Calu3 (cell line): ENCODE results near the gene CRYBA2. TPM values are rescaled to one million over a fixed set of nuclear protein-coding genes. Genes with fewer than 3 reads are reported as not detected.

Experiments used
- BruUV-seq: library from RNA; stranded (reverse); fragments of 400-500 nt; replicated peaks from 2 replicates; lab custom pipeline; 2021; lab: Mats Ljungman, UMichigan
- CTCF ChIA-PET: fragments of 300-600 bp; sonication (Branson Sonifier 250); formaldehyde crosslinking; loops from one replicate; lab custom pipeline; 2022; ENCODE audit warnings: antibody characterized with exemption; lab: Charles Lee
- DNase-seq: peaks from one replicate; pipeline ENCODE4 v3.0.0; 2022
- H3K27ac Mint-ChIP-seq: one replicate; pipeline ENCODE4 v1.8.0; 2022; ENCODE audit warnings: mixed read lengths; ENCODE audit not compliant: unreplicated experiment
- H3K27me3 Mint-ChIP-seq: one replicate; pipeline ENCODE4 v1.8.0; 2022; ENCODE audit warnings: mixed read lengths; ENCODE audit not compliant: unreplicated experiment
- H3K36me3 Mint-ChIP-seq: one replicate; pipeline ENCODE4 v1.8.0; 2022; ENCODE audit warnings: mild to moderate bottlenecking, moderate library complexity, mixed read lengths; ENCODE audit not compliant: insufficient read depth, unreplicated experiment
- H3K4me1 Mint-ChIP-seq: one replicate; pipeline ENCODE4 v1.8.0; 2022; ENCODE audit warnings: mild to moderate bottlenecking, low read depth, mixed read lengths; ENCODE audit not compliant: unreplicated experiment
- H3K4me3 Mint-ChIP-seq: one replicate; pipeline ENCODE4 v1.8.0; 2022; ENCODE audit warnings: mild to moderate bottlenecking, low read depth, moderate library complexity, mixed read lengths; ENCODE audit not compliant: unreplicated experiment
- H3K9me3 Mint-ChIP-seq: one replicate; pipeline ENCODE4 v1.8.0; 2022; ENCODE audit warnings: low read depth, mixed read lengths; ENCODE audit not compliant: unreplicated experiment
- CTCF ChIP-seq: fragments of 200-600 bp; IDR thresholded peaks from one replicate; pipeline ENCODE4 v1.8.0; 2022; ENCODE audit warnings: antibody characterized with exemption; ENCODE audit not compliant: unreplicated experiment
- intact Hi-C: fragments of 100-400 bp; cut with micrococcal nuclease; formaldehyde crosslinking; loops from one replicate; pipeline ENCODE4 v1.10.0; 2022; ENCODE audit not compliant: unreplicated experiment
- total RNA-seq: library from RNA; stranded (reverse); gene quantifications from 2 replicates; pipeline ENCODE4 v1.2.3, GENCODE V29; 2022

Gene CRYBA2
- total RNA-seq, 1 experiment from 2014 or later = not detected

- H3K4me1 Mint-ChIP-seq = peaks cover 28% of the 10 kb centered on the region
- H3K27ac Mint-ChIP-seq = no peak overlapping the region
- H3K36me3 Mint-ChIP-seq = peaks cover 29% of the 10 kb centered on the region
- no peak for TF ChIP-seq CTCF
- CTCF ChIA-PET = no interaction called here
- no TSS peak for BruUV-seq
- H3K4me3 Mint-ChIP-seq = peak overlapping the region; percentile 42
- H3K9me3 Mint-ChIP-seq = no peaks in the 10 kb centered on the region
- intact Hi-C loops = no loop called here
- DNase-seq = no peak
- H3K27me3 Mint-ChIP-seq = peaks cover 64% of the 10 kb centered on the region
Measured at GRCh38 chr2:218961229-218961628, 32.0 kb downstream of the CRYBA2 start.

GRCh38 chr2:218960309-218961165 is 32.7 kb downstream of the CRYBA2 start:
- DNase-seq = no peak
- Mint-ChIP-seq H3K27me3 (peaks cover 71% of the 10 kb centered on the region), H3K36me3 (peaks cover 29% of the 10 kb centered on the region), H3K4me3 (peak overlapping the region; percentile 42), H3K9me3 (no peaks in the 10 kb centered on the region), H3K4me1 (peaks cover 28% of the 10 kb centered on the region), H3K27ac (no peak overlapping the region)
- CTCF ChIA-PET = no interaction called here
- no peak for TF ChIP-seq CTCF
- no TSS peak for BruUV-seq
- intact Hi-C loops = no loop called here

- H3K27ac Mint-ChIP-seq = peak overlapping the region; percentile 43
- intact Hi-C loops = no loop called here
- H3K9me3 Mint-ChIP-seq = no peaks in the 10 kb centered on the region
- CTCF ChIA-PET = interaction anchor here (0.8 to 1.2 kb wide), 2 partner anchors 42 to 63 kb away, joined by 3 to 4 read pairs; no protein-coding TSS in a partner anchor
- H3K27me3 Mint-ChIP-seq = peaks cover 78% of the 10 kb centered on the region
- BruUV-seq = no TSS peak
- peaks cover 28% of the 10 kb centered on the region for H3K4me1 Mint-ChIP-seq
- peak overlapping the region; percentile 42 for H3K4me3 Mint-ChIP-seq
- peak; percentile 20 for TF ChIP-seq CTCF
- no peak for DNase-seq
- H3K36me3 Mint-ChIP-seq = peaks cover 29% of the 10 kb centered on the region
Measured at GRCh38 chr2:218959761-218960308, 33.4 kb downstream of the CRYBA2 start.

- peak within 1 kb of the TSS; percentile 42 for H3K4me3 Mint-ChIP-seq
- CTCF ChIA-PET = interaction anchor here (0.8 to 1.2 kb wide), 2 partner anchors 42 to 63 kb away, joined by 3 to 4 read pairs; no protein-coding TSS in a partner anchor
- no peaks in the 10 kb centered on the region for H3K9me3 Mint-ChIP-seq
- DNase-seq = peak; percentile 92
- H3K27ac Mint-ChIP-seq = peak within 1 kb of the TSS; percentile 43
- intact Hi-C loops = no loop called here
- H3K4me1 Mint-ChIP-seq = peaks cover 27% of the 10 kb centered on the region
- BruUV-seq = no TSS peak
- peaks cover 81% of the 10 kb centered on the region for H3K27me3 Mint-ChIP-seq
- H3K36me3 Mint-ChIP-seq = peaks cover 29% of the 10 kb centered on the region
- TF ChIP-seq CTCF = no peak
Measured at GRCh38 chr2:218959141-218959731, 34.0 kb downstream of the CRYBA2 start, which contains the start of gene CDK5R2. CDK5R2 (plus strand) TSS chr2:218959666; CDS start chr2:218959821, 155 bp downstream.
